OCI-LY3 (cell line): Measurements from ENCODE around the gene HTATSF1.

Experiments used
- H2AFZ ChIP-seq: fragments of 200-600, 300-600 bp; shearing (Covaris generic); 2 replicates; pipeline ENCODE4 v1.6.0; 2014; ENCODE audit warnings: antibody characterized with exemption, low read depth, low read length
- H3K27ac ChIP-seq: fragments of 200-600, 300-600 bp; sonication (generic); 2 replicates; pipeline ENCODE4 v1.5.1; 2014; ENCODE audit warnings: mild to moderate bottlenecking, low read length, moderate library complexity, mixed read lengths
- H3K27me3 ChIP-seq: fragments of 200-600, 300-600 bp; sonication (generic); 2 replicates; pipeline ENCODE4 v1.6.1; 2014; ENCODE audit warnings: low read depth, low read length, mixed read lengths
- H3K36me3 ChIP-seq: fragments of 200-600, 300-600 bp; sonication (generic); replicated peaks from 2 replicates; pipeline ENCODE3; 2014; ENCODE audit warnings: low read depth, low read length, mixed read lengths
- H3K4me1 ChIP-seq: fragments of 300-600, 200-600 bp; sonication (generic); 2 replicates; pipeline ENCODE4 v1.6.1; 2014; ENCODE audit warnings: low read length, mixed read lengths
- H3K4me2 ChIP-seq: fragments of 200-600, 300-600 bp; sonication (generic); 2 replicates; pipeline ENCODE4 v1.6.1; 2014; ENCODE audit warnings: low read length, mixed read lengths
- H3K4me3 ChIP-seq: fragments of 300-600, 200-600 bp; sonication (generic); 2 replicates; pipeline ENCODE4 v1.5.1; 2014; ENCODE audit warnings: antibody characterized with exemption, mild to moderate bottlenecking, low read length, moderate library complexity
- H3K79me2 ChIP-seq: fragments of 300-600, 200-600 bp; shearing (Covaris generic); 2 replicates; pipeline ENCODE4 v1.6.1; 2014; ENCODE audit warnings: mild to moderate bottlenecking, low read length, mixed read lengths
- H3K9ac ChIP-seq: fragments of 300-600, 200-600 bp; shearing (Covaris generic); 2 replicates; pipeline ENCODE4 v1.6.0; 2014; ENCODE audit warnings: mild to moderate bottlenecking, low read length, moderate library complexity
- H3K9me3 ChIP-seq: fragments of 200-600, 300-600 bp; shearing (Covaris generic); 2 replicates; pipeline ENCODE4 v1.6.1; 2014; ENCODE audit warnings: low read length, mixed read lengths; ENCODE audit not compliant: insufficient read depth
- H4K20me1 ChIP-seq: fragments of 200-600, 300-600 bp; sonication (generic); 2 replicates; pipeline ENCODE4 v1.6.1; 2016; ENCODE audit warnings: low read length, mixed read lengths; ENCODE audit not compliant: insufficient read depth
- EZH2phosphoT487 ChIP-seq: fragments of 200-600 bp; shearing (Covaris generic); IDR thresholded peaks from 2 replicates; pipeline ENCODE4 v1.6.1; 2018; ENCODE audit warnings: antibody characterized with exemption, mixed run types, low read depth
- TF ChIP-seq, protein P1 (sequence below): fragments of 200-600, 300-600 bp; sonication (generic); IDR thresholded peaks from 2 replicates; pipeline ENCODE4 v1.5.1; 2014; ENCODE audit warnings: antibody characterized with exemption, low read length, low read depth

Gene HTATSF1

GRCh38 chrX:136464589-136464988 lies 32.8 kb upstream of the HTATSF1 start:
- H3K36me3 ChIP-seq = no peaks in the 10 kb centered on the region
- H3K27me3 ChIP-seq = no peaks in the 10 kb centered on the region
- no peak overlapping the region for H2AFZ ChIP-seq
- H4K20me1 ChIP-seq = no peaks in the 10 kb centered on the region
- no peaks in the 10 kb centered on the region for H3K79me2 ChIP-seq
- H3K9ac ChIP-seq = no peak overlapping the region
- TF ChIP-seq, protein P1, sequence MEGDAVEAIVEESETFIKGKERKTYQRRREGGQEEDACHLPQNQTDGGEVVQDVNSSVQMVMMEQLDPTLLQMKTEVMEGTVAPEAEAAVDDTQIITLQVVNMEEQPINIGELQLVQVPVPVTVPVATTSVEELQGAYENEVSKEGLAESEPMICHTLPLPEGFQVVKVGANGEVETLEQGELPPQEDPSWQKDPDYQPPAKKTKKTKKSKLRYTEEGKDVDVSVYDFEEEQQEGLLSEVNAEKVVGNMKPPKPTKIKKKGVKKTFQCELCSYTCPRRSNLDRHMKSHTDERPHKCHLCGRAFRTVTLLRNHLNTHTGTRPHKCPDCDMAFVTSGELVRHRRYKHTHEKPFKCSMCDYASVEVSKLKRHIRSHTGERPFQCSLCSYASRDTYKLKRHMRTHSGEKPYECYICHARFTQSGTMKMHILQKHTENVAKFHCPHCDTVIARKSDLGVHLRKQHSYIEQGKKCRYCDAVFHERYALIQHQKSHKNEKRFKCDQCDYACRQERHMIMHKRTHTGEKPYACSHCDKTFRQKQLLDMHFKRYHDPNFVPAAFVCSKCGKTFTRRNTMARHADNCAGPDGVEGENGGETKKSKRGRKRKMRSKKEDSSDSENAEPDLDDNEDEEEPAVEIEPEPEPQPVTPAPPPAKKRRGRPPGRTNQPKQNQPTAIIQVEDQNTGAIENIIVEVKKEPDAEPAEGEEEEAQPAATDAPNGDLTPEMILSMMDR = no peak
- no peak for TF ChIP-seq EZH2phosphoT487
- no peaks in the 10 kb centered on the region for H3K9me3 ChIP-seq
- H3K27ac ChIP-seq = no peak overlapping the region
- H3K4me2 ChIP-seq = no peak overlapping the region
- H3K4me3 ChIP-seq = no peak overlapping the region
- peaks cover 19% of the 10 kb centered on the region for H3K4me1 ChIP-seq

DNA sequence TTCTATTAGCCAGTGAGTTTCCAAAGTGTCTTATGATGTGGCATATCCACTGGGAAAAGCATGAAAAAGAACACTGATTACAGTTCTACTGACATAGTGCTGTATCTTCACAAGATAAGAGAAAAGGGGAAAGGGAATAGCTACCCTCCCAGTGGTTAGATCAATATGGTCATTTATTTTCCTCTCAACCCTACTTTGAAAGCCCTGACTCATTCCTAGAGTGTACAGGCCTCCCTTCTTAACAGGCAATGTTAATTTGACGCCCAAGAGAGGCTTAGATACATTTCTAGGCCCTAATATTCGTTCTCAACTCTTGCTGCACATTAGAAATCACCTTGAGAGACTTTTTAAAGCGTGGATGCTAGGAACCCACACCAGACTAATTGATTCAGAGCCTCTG lies 30.1 kb upstream of the HTATSF1 start:
- H3K79me2 ChIP-seq = no peaks in the 10 kb centered on the region
- TF ChIP-seq, protein P1 = no peak
- no peak for TF ChIP-seq EZH2phosphoT487
- no peak overlapping the region for H2AFZ ChIP-seq
- H4K20me1 ChIP-seq = no peaks in the 10 kb centered on the region
- H3K9ac ChIP-seq = no peak overlapping the region
- H3K4me2 ChIP-seq = no peak overlapping the region
- no peaks in the 10 kb centered on the region for H3K27me3 ChIP-seq
- peaks cover 19% of the 10 kb centered on the region for H3K4me1 ChIP-seq
- no peaks in the 10 kb centered on the region for H3K36me3 ChIP-seq
- no peaks in the 10 kb centered on the region for H3K9me3 ChIP-seq
- H3K27ac ChIP-seq = no peak overlapping the region
- no peak overlapping the region for H3K4me3 ChIP-seq

GRCh38 chrX:136468391-136469103 lies 28.8 kb upstream of the HTATSF1 start:
- Histone ChIP-seq H3K4me2 (no peak overlapping the region), H3K36me3 (no peaks in the 10 kb centered on the region), H2AFZ (no peak overlapping the region), H3K4me3 (no peak overlapping the region), H3K4me1 (peaks cover 19% of the 10 kb centered on the region), H4K20me1 (no peaks in the 10 kb centered on the region), H3K9ac (no peak overlapping the region), H3K79me2 (no peaks in the 10 kb centered on the region), H3K27me3 (no peaks in the 10 kb centered on the region), H3K27ac (no peak overlapping the region), H3K9me3 (no peaks in the 10 kb centered on the region)
- TF ChIP-seq, protein P1 = no peak
- no peak for TF ChIP-seq EZH2phosphoT487

GRCh38 chrX:136473663-136474062 lies 23.7 kb upstream of the HTATSF1 start:
- H3K36me3 ChIP-seq = no peaks in the 10 kb centered on the region
- no peak overlapping the region for H3K9ac ChIP-seq
- H3K4me2 ChIP-seq = no peak overlapping the region
- no peak overlapping the region for H2AFZ ChIP-seq
- H4K20me1 ChIP-seq = no peaks in the 10 kb centered on the region
- H3K4me1 ChIP-seq = no peaks in the 10 kb centered on the region
- H3K27me3 ChIP-seq = no peaks in the 10 kb centered on the region
- no peak overlapping the region for H3K27ac ChIP-seq
- no peaks in the 10 kb centered on the region for H3K9me3 ChIP-seq
- TF ChIP-seq, protein P1 = no peak
- no peak for TF ChIP-seq EZH2phosphoT487
- no peaks in the 10 kb centered on the region for H3K79me2 ChIP-seq
- no peak overlapping the region for H3K4me3 ChIP-seq
